Inferior parietal cortex (tissue), 1 donor: ENCODE measurements around the gene S100A14.
"Not testable (repeated sequence)": the region's sequence is repeated elsewhere in the genome, so short reads cannot be mapped to it uniquely, and the experiment has no call there.

Source experiments
- DNase-seq: peaks from one replicate; pipeline ENCODE4 v3.0.0-alpha.2; 2016; ENCODE audit errors: extremely low spot score

The S100A14 gene

GRCh38 chr1:153616144-153616916, at the start of gene S100A14:
S100A14 (minus strand) TSS chr1:153616325; CDS start chr1:153615858, 467 bp downstream.
- DNase-seq: no peak

DNA sequence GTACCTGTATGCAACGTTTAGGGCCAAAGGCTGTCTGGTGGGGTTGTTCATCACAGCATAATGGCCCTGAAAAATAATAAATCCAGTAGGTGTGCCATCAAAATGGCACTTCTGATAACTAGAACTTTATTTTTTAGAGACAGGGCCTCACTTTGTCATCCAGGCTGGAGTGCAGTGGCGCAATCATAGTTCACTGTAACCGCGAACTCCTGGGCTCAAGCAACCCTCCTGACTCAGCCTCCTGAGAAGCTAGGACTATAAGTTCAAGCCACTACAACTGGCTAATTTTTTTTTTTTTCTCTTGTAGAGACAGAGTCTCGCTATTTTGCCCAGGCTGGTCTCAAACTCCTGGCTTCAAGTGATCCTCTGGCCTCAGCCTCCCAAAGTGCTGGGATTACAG, 47.1 kb upstream of the S100A14 start:
- no peak for DNase-seq

DNA sequence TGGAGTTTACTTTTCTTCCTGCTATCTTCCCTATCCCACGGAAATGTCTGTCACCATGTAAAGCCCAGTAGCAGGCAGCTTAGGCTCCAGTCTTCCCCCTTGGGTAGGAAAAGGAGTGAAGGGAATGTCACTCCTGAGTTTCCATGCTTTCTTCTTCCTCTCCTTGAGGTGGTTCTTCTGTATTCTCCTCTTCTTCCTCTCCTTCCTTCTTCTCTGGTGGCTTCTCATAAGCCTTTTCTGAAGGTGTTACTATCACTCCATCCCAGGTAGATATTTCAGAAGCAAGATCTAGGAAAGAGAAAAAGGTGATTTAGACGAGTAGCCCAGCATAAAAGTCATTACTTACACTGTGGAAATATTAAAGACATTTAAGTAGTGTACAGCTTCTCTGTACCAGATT, 46.1 kb upstream of the S100A14 start:
- DNase-seq: no peak

- DNase-seq: no peak
These were observed 45.1 kb upstream of the S100A14 start for GRCh38 chr1:153661111-153661708.

- no peak for DNase-seq
These were observed 43.5 kb upstream of the S100A14 start for GRCh38 chr1:153659656-153660055.

DNA sequence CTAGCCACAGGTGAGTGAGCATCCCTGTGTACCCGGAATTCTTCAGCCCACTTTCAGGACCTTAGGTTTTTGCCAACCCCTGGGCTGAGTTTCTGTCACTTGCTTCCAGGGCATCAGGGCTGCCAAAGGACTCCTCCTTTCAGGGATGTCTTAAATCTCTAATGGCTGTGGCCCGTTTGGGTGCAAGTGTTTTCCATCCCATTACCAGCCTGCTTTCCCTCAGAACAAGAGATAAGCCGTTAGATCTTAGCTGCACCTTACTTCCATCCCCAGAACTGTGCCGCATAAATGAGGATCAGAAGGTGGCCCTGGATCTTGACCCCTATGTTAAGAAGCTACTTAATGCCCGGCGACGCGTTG, 43.0 kb upstream of the S100A14 start:
- no peak for DNase-seq

- DNase-seq: peak; percentile 90
These were observed 42.5 kb upstream of the S100A14 start, which contains the start of gene SNAPIN for GRCh38 chr1:153658400-153659174. SNAPIN (plus strand) TSS chr1:153658703; CDS start chr1:153658744, 41 bp downstream.

- DNase-seq: no peak
These were observed 39.2 kb upstream of the S100A14 start for GRCh38 chr1:153655333-153655732.

GRCh38 chr1:153652805-153653500, 36.8 kb upstream of the S100A14 start:
- DNase-seq: no peak

DNA sequence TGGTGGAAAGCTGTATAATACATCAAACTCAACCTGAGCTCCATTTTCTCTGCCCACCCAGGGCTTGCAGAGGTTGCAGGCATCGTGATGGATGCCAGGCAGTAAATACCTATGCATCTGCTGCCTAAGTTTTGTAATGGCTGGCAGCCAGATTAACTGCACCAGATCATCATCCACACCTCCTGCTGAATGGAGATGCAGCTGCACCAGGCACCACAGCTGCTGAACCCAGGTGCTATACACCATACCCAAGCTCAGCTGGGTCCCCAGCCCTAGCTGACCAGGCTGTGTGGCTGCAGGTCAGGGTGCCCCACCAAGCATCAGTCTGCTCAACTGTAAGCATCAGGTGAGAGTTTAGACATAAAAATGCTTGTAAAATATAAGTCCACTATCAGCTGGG, 35.6 kb upstream of the S100A14 start:
- no peak for DNase-seq

GRCh38 chr1:153649863-153650235, 33.7 kb upstream of the S100A14 start:
- DNase-seq: peak; percentile 70

GRCh38 chr1:153649137-153649862, 33.2 kb upstream of the S100A14 start:
- DNase-seq: no peak

- DNase-seq: no peak
These were observed 32.0 kb upstream of the S100A14 start for GRCh38 chr1:153648000-153648643.

DNA sequence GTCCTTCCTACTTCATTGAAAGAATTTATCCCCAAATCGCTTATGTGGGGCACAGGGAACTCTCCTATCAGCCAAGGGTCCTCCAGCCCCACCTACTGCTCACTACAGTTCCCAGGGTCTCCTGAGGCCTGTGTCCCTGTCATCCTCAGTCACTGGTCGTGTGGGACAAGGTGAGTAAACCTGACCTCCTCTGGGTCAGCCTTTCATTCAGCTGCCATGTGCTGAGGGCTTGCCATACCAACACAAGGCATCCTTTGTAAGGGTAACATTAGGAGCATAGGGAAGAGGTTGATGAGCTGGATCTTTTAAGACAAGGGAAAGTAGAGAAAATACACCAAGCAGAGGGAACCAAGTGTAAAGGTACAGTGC, 31.2 kb upstream of the S100A14 start:
- no peak for DNase-seq

- DNase-seq: no peak
These were observed 30.7 kb upstream of the S100A14 start for GRCh38 chr1:153646672-153647345.

- no peak for DNase-seq
These were observed 27.7 kb upstream of the S100A14 start for GRCh38 chr1:153643816-153644215.

GRCh38 chr1:153643100-153643499, 27.0 kb upstream of the S100A14 start:
- DNase-seq: no peak

DNA sequence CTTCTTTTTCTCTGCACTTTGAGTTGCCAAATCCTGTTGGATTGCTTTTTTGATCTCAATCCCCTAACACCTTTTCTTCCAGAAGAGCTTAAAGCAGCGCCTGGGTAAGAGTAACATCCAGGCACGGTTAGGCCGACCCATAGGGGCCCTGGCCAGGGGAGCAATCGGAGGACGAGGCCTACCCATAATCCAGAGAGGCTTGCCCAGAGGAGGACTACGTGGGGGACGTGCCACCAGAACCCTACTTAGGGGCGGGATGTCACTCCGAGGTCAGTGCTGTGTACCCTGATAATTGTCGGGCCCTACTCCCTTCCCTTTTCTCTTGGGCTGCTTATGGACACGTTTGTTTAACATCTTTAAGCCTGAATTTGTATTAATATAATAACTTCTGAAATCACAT, 26.0 kb upstream of the S100A14 start:
- no peak for DNase-seq

DNA sequence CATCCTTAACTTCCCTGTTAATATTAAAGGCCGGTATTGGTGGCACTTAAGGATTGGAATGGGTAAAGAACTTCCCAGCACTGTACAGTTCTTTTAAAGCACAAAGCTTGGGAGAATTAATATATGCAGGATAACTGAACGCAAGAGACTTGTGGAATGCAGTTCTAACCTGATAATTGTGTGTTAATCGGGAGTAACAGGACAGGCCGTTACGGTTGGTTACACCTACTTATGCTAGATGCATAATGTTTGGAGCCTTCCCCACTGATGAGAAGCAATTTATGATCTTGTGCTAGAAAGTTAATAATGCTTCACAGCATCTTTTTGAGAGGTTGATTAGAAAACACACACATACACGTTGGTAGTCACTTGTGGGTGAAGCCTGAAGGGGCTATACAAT, 24.7 kb upstream of the S100A14 start:
- DNase-seq: no peak

DNA sequence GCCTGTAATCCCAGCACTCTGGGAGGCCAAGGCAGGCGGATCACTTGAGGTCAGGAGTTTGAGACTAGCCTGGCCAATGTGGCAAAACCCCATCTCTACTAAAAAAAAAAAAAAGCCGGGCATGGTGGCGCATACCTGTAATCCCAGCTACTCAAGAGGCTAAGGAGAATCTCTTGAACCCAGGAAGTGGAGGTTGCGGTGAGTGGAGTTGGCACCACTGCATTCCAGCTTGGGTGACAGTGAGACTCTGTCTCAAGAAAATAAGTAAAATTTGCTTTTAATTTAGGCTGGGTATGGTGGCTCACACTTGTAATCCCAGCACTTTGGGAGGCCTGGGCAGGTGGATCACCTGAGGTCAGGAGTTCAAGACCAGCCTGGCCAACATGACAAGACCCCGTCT, 24.1 kb upstream of the S100A14 start:
- not testable (repeated sequence) for DNase-seq
